Omental fat pad (tissue), 4 donors: ENCODE results near the gene SRRD. TPM values are rescaled to one million over a fixed set of nuclear protein-coding genes. Genes with fewer than 3 reads are reported as not detected.

Experiments used
- ATAC-seq: fragments of 150-250 bp; one replicate; pipeline ENCODE4 v1.9.1; 2016; ENCODE audit warnings: mild to moderate bottlenecking, moderate library complexity; ENCODE audit not compliant: low FRiP score
- DNase-seq: peaks from one replicate; pipeline ENCODE4 v3.0.0-alpha.2; 2019; ENCODE audit warnings: low spot score
- total RNA-seq, 4 donors: library from RNA; depleted of rRNA; stranded (reverse); fragments of >200 nt; gene quantifications; one replicate each; pipeline ENCODE4 v1.1.0, GENCODE V29; 2016
- TF ChIP-seq, protein P1 (sequence below), 3 donors: fragments of 450-650 bp; IDR thresholded peaks; one replicate each; pipeline ENCODE4 v1.5.1; 2016 to 2017; ENCODE audit warnings: antibody characterized with exemption in 3 of 3, mild to moderate bottlenecking in 3 of 3, moderate library complexity in 2 of 3

The SRRD gene
- total RNA-seq, 4 donors from 2014 or later = 9.8 to 22.1 (median 13.0) TPM

DNA sequence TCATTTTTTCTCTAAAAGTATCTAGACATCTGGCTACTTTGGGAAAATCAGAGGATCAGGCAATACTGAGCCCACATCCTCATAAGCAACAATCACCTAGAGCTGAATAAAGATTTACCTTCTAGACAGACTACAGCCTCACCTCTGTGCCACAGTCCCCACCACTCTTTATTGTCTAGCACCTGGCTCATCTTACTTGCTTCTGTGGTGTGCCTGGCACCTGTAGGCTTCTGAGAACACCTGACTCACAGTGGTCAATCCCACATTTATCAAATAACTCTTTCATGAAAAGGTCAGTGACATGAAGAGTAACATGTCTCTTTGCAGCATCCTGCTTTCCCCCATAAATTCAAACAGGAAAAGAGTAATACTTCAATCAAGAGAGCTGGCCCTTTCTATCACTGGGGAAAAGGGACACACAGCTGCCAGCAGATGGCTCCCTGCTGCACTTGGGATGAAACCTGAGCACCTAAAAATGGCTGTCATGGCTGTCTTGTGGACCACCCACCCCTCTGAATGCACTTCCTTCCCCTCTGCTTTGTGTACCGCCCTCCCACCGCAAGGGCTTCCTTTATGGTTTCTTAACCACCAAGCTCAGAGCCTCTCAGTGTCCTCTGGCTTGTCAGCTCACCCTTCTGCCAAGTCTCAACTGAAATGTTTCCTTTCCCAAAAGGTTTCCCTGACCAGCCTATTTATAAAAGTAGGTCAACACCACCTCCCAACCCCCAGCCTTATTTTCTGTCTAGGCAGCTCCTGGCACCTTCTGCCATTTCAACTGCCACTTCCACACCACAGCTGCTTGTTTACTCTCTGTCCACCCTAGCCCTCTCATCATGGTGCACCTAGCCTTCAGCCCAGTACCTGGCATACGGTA is 19.2 kb downstream of the SRRD start:
- DNase-seq (no peak), ATAC-seq (no peak)
- TF ChIP-seq, protein P1, sequence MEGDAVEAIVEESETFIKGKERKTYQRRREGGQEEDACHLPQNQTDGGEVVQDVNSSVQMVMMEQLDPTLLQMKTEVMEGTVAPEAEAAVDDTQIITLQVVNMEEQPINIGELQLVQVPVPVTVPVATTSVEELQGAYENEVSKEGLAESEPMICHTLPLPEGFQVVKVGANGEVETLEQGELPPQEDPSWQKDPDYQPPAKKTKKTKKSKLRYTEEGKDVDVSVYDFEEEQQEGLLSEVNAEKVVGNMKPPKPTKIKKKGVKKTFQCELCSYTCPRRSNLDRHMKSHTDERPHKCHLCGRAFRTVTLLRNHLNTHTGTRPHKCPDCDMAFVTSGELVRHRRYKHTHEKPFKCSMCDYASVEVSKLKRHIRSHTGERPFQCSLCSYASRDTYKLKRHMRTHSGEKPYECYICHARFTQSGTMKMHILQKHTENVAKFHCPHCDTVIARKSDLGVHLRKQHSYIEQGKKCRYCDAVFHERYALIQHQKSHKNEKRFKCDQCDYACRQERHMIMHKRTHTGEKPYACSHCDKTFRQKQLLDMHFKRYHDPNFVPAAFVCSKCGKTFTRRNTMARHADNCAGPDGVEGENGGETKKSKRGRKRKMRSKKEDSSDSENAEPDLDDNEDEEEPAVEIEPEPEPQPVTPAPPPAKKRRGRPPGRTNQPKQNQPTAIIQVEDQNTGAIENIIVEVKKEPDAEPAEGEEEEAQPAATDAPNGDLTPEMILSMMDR (IDR thresholded peaks at IDR 0.05) = no peak

DNA sequence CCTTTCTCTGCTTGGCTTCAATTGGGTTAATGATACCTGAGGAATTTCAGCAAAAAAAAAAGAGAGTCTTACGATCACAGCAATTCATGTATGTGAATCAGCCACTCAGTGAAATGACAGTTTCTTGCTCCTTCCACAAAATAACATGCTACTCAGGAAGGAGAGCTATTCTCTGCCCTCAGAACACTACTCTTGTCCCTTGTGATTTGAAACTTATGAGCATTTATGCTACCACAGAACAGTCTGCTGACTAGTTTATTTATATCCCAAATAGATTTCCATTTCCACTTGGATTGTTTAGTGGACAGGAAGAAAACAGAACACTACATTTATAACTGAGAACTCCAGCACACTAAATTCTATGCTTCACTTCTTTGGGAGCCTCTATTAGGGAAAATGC is 20.1 kb downstream of the SRRD start:
- ATAC-seq (no peak), DNase-seq (no peak)
- TF ChIP-seq, protein P1 (IDR thresholded peaks at IDR 0.05) = no peak

DNA sequence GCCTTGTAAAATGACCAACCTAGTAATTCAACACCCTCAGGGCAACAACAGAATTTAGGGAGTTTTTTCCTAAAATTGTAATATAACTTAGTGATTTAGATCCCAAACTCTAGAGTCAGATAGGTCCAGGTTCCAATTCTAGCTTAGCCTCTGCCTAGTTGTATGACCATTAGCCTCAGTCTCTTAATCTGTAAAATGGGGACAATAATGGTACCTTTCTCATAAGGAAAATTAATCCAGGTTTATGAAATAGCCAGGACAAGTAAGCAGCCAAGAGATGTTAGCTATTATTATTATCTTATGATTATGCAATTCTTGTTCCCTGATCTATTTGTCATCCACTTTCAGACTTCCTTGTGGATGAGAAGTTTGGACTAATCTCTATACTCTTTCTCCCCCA is 24.5 kb downstream of the SRRD start:
- TF ChIP-seq, protein P1 (IDR thresholded peaks at IDR 0.05) = no peak
- ATAC-seq (no peak), DNase-seq (no peak)

DNA sequence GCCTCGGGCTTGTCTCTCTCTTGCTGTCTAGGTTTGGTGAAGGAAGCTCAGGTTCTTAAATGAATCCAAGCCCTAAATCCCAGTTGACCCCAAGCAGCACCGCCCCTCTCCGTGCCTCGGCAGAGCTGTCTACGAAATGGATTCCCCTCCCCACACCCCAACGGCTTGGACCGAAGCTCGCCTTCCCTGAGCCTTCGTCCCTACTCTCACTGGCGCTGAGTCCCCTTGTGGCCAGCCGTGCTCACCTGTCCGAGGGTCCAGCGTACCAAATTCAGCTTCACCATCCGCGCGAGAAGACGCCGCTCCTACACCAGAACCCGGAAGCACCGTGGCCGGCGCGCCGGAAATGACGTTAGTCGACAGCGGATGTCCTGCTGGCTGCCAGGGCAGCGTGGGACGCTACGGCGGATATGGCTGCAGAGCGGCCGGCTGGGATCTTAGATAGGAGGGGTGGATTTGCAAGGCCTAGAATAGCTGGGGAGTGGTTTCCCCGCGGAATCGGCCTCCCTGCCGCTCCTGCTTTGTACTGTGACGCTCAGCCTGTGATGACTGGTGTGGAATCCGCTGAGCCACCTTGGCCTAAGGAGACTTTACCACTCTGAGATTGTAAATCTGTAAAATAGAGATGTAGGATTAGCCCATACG is 28.6 kb downstream of the SRRD start, which contains the start of gene TFIP11:
TSS of gene TFIP11 (minus strand) at position 325 of the 645 bp plus-strand sequence. CDS start 2,201 bp downstream, outside the sequence.
- DNase-seq (peak; percentile 96), ATAC-seq (peak; percentile 89)
- TF ChIP-seq, protein P1 (IDR thresholded peaks at IDR 0.05) = no peak

DNA sequence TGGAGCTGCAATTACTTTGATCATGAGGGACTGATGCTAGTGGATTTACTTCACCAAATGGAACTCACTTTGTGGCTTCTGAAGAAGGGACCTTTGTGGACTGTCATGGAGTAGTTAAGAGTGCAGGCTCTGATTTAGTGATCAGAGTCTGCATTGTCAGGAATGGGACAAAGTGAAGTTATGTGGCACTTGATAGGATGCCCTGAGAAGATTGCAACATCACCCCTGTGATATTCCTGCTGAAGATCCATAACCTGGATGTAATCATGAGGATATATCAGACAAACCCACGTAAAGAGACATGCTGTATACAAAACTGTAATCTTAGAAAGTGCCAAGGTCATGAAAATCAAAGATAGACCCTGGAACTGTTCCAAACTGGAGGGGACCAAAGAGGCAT is 30.2 kb downstream of the SRRD start:
- ATAC-seq = no peak
- TF ChIP-seq, protein P1 (IDR thresholded peaks at IDR 0.05) = no peak

DNA sequence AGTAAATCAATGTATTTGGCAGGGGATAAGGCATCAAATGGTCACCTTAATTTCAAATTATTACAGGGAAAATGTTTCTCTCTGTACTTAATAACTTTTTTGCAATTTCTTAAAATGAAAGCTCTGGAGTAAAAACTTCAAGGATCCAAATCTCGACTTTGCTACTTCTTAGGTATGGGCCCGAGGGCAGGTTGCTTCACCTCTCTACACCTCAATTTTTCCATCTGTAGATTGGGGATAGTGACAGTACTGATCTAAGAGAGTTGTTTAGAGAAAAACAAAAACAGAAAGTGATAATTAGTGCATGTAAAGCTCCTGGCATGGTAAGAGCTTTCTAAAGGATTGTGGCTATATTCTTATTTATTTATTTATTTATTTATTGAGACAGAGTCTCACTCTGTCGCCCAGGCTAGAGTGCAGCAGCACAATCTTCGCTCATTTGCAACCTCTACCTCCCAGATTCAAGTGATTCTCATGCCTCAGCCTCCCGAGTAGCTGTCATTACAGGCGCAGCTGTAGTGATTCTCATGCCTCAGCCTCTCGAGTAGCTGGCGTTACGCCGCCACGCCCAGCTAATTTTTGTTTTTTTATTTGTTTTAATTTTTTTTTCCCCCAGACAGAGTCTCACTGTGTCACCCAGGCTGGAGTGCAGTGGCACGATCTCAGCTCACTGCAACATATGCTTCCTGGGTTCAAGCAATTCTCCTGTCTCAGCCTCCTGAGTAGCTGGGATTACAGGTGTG is 30.9 kb downstream of the SRRD start:
- DNase-seq (no peak), ATAC-seq (no peak)
- TF ChIP-seq, protein P1 (IDR thresholded peaks at IDR 0.05) = no peak

More for the DNA sequence above, 30.2 kb downstream of the SRRD start:
- DNase-seq = no peak
